GM21825 (cell line): ENCODE measurements around the gene KCNH2.

Experiments used
- ATAC-seq: cut with Tn5 transposase; IDR thresholded peaks from one replicate; pipeline ENCODE4 v1.9.1; 2021; ENCODE audit warnings: mild to moderate bottlenecking, moderate library complexity; ENCODE audit not compliant: unreplicated experiment

KCNH2 gene

GRCh38 chr7:150938566-150938965 lies 39.6 kb downstream of the KCNH2 start:
- no peak for ATAC-seq

- no peak for ATAC-seq
Measured at GRCh38 chr7:150937848-150938561, 40.1 kb downstream of the KCNH2 start.

GRCh38 chr7:150936018-150936417 lies 42.1 kb downstream of the KCNH2 start:
- no peak for ATAC-seq

GRCh38 chr7:150935149-150935548 lies 43.0 kb downstream of the KCNH2 start:
- ATAC-seq, result no peak

GRCh38 chr7:150934045-150934766 lies 43.9 kb downstream of the KCNH2 start:
- ATAC-seq, result no peak

GRCh38 chr7:150931199-150931869 lies 46.8 kb downstream of the KCNH2 start:
- ATAC-seq, result no peak

GRCh38 chr7:150928541-150928940 lies 49.6 kb downstream of the KCNH2 start:
- ATAC-seq, result no peak

- no peak for ATAC-seq
Measured at GRCh38 chr7:150927956-150928344, 50.2 kb downstream of the KCNH2 start.

- ATAC-seq, result no peak
Measured at GRCh38 chr7:150927157-150927955, 50.8 kb downstream of the KCNH2 start.

- ATAC-seq, result no peak
Measured at GRCh38 chr7:150926066-150926465, 52.1 kb downstream of the KCNH2 start.

GRCh38 chr7:150924369-150924781 lies 53.7 kb downstream of the KCNH2 start:
- no peak for ATAC-seq

GRCh38 chr7:150923802-150924201 lies 54.3 kb downstream of the KCNH2 start:
- ATAC-seq, result no peak

GRCh38 chr7:150923196-150923595 lies 54.9 kb downstream of the KCNH2 start:
- ATAC-seq, result no peak

- ATAC-seq, result no peak
Measured at GRCh38 chr7:150919160-150919559, 59.0 kb downstream of the KCNH2 start.

- ATAC-seq, result no peak
Measured at GRCh38 chr7:150918378-150918777, 59.7 kb downstream of the KCNH2 start.

- ATAC-seq, result no peak
Measured at GRCh38 chr7:150917969-150918368, 60.2 kb downstream of the KCNH2 start.

- ATAC-seq, result no peak
Measured at GRCh38 chr7:150916670-150917069, 61.5 kb downstream of the KCNH2 start.

GRCh38 chr7:150914966-150915365 lies 63.2 kb downstream of the KCNH2 start:
- ATAC-seq, result no peak

- ATAC-seq, result no peak
Measured at GRCh38 chr7:150914196-150914595, 63.9 kb downstream of the KCNH2 start.

GRCh38 chr7:150912427-150912826 lies 65.7 kb downstream of the KCNH2 start:
- no peak for ATAC-seq
